A549 (cell line): ENCODE measurements around the gene DTNB. TPM values are rescaled to one million over a fixed set of nuclear protein-coding genes. Genes with fewer than 3 reads are reported as not detected.

Experiments
- ATAC-seq, 2 experiments: fragments of 200-7000 bp in 1 of 2; fragments of >200 bp in 1 of 2; cut with Nextera tagmentation in 1 of 2; cut with Tn5 transposase in 1 of 2; 3 replicates each; pipeline versions ENCODE4 v1.8.0 to v1.9.1; 2018 to 2020; ENCODE audit warnings: mild to moderate bottlenecking in 1 of 2, moderate library complexity in 1 of 2
- CTCF ChIA-PET: fragments of 300-600 bp; sonication (Branson Sonifier 250); formaldehyde crosslinking; extraction: SDS; loops from one replicate; lab custom pipeline; 2021; ENCODE audit warnings: antibody characterized with exemption, inconsistent platforms; lab: Yijun Ruan, JAX
- POLR2A ChIA-PET: fragments of 350-600 bp; formaldehyde crosslinking; extraction: SDS; loops from one replicate; lab custom pipeline; 2021; ENCODE audit warnings: antibody characterized with exemption, inconsistent platforms; lab: Yijun Ruan, JAX
- DNase-seq, 2 experiments: peaks; one replicate each; pipeline versions ENCODE4 v3.0.0 to v3.0.0-alpha.2; 2011 to 2016; ENCODE audit warnings: low read depth in 1 of 2, low spot score in 1 of 2
- FAIRE-seq: peaks from 2 replicates; lab custom pipeline; 2011; peaks lifted over from hg19 to GRCh38; lab: Jason Lieb, UNC
- H3K27ac ChIP-seq, 2 experiments: fragments of >200 bp; sonication (Bioruptor Twin); formaldehyde crosslinking; 3 replicates each; pipeline ENCODE4 v1.5.1; 2016 to 2017
- H3K4me1 ChIP-seq: fragments of >200 bp; sonication (Bioruptor Twin); formaldehyde crosslinking; 3 replicates; pipeline ENCODE4 v1.6.1; 2016
- H3K4me2 ChIP-seq: fragments of >200 bp; sonication (Bioruptor Twin); formaldehyde crosslinking; 3 replicates; pipeline ENCODE4 v1.6.1; 2016
- H3K4me3 ChIP-seq: fragments of >200 bp; sonication (Bioruptor Twin); formaldehyde crosslinking; 3 replicates; pipeline ENCODE4 v1.5.1; 2016
- H3K9me3 ChIP-seq: fragments of >200 bp; sonication (Bioruptor Twin); formaldehyde crosslinking; 3 replicates; pipeline ENCODE4 v1.6.1; 2016
- BCL3 ChIP-seq: fragments of >200 bp; sonication (Bioruptor Twin); formaldehyde crosslinking; IDR thresholded peaks from 3 replicates; pipeline ENCODE4 v1.6.1; 2016
- CBX8 ChIP-seq: fragments of 200-600 bp; sonication (generic); IDR thresholded peaks from 2 replicates; pipeline ENCODE4 v1.6.1; 2016
- EHF ChIP-seq: fragments of 250-450 bp; sonication (Bioruptor Pico); IDR thresholded peaks from 2 replicates; pipeline ENCODE4 v1.5.0; 2020; ENCODE audit warnings: mild to moderate bottlenecking
- FOSL2 ChIP-seq, 2 experiments: fragments of 450-650 bp in 1 of 2; fragments of >200 bp in 1 of 2; sonication (Bioruptor Twin) in 1 of 2; formaldehyde crosslinking; IDR thresholded peaks; 2 replicates each; pipeline versions ENCODE4 v1.5.0 to v1.6.1; 2016 to 2020; ENCODE audit warnings: mild to moderate bottlenecking in 1 of 2, moderate library complexity in 1 of 2
- HOXA7 ChIP-seq: fragments of 250-450 bp; sonication (Bioruptor Pico); IDR thresholded peaks from 2 replicates; pipeline ENCODE4 v1.5.0; 2020; ENCODE audit warnings: mild to moderate bottlenecking, moderate library complexity
- JUN ChIP-seq, 2 experiments: fragments of >200 bp; sonication (Bioruptor Twin); formaldehyde crosslinking; IDR thresholded peaks; 2 replicates in 1 of 2; 3 replicates in 1 of 2; pipeline ENCODE4 v1.6.1; 2016 to 2017
- PHF8 ChIP-seq: fragments of 200-600 bp; sonication (generic); IDR thresholded peaks from 2 replicates; pipeline ENCODE4 v1.6.1; 2016; ENCODE audit warnings: low read depth, mild to moderate bottlenecking, antibody characterized with exemption, moderate library complexity, borderline replicate concordance
- RAD21 ChIP-seq, 2 experiments: fragments of >200 bp in 1 of 2; sonication (Bioruptor Twin) in 1 of 2; formaldehyde crosslinking in 1 of 2; IDR thresholded peaks in 1 of 2; conservative IDR thresholded peaks in 1 of 2; 2 replicates in 1 of 2; 3 replicates in 1 of 2; pipeline ENCODE4 v1.6.1; 2012 to 2018; ENCODE audit warnings: inconsistent platforms in 1 of 2
- RARB ChIP-seq: fragments of 250-450 bp; sonication (Bioruptor Pico); IDR thresholded peaks from 2 replicates; pipeline ENCODE4 v1.8.0; 2021; ENCODE audit warnings: mild to moderate bottlenecking, moderate library complexity
- RCOR1 ChIP-seq: fragments of 150-350 bp; IDR thresholded peaks from 2 replicates; pipeline ENCODE4 v1.6.1; 2014; ENCODE audit warnings: antibody characterized with exemption, low read length, low read depth
- REST ChIP-seq: fragments of 200-600 bp; sonication (generic); IDR thresholded peaks from 2 replicates; pipeline ENCODE4 v1.6.1; 2016; ENCODE audit warnings: antibody characterized with exemption, mild to moderate bottlenecking, moderate library complexity
- RFX5 ChIP-seq: fragments of 450-650 bp; IDR thresholded peaks from 2 replicates; pipeline ENCODE4 v1.7.1; 2014; ENCODE audit warnings: antibody characterized with exemption, mild to moderate bottlenecking, moderate library complexity
- SMC3 ChIP-seq: fragments of >200 bp; sonication (Bioruptor Twin); formaldehyde crosslinking; IDR thresholded peaks from 3 replicates; pipeline ENCODE4 v1.6.1; 2018; ENCODE audit warnings: inconsistent platforms
- SREBF2 ChIP-seq: fragments of 450-650 bp; IDR thresholded peaks from 2 replicates; pipeline ENCODE4 v1.6.1; 2014; ENCODE audit warnings: mild to moderate bottlenecking, moderate library complexity
- TP53 ChIP-seq: fragments of 250-450 bp; sonication (Bioruptor Pico); IDR thresholded peaks from 2 replicates; pipeline ENCODE4 v1.5.0; 2021; ENCODE audit warnings: mild to moderate bottlenecking, moderate library complexity
- ZC3H11A ChIP-seq: fragments of 450-650 bp; IDR thresholded peaks from 2 replicates; pipeline ENCODE4 v1.6.1; 2014; ENCODE audit warnings: antibody characterized with exemption, mild to moderate bottlenecking
- ZFP36 ChIP-seq: fragments of 450-650 bp; IDR thresholded peaks from 2 replicates; pipeline ENCODE4 v1.6.1; 2014; ENCODE audit warnings: borderline replicate concordance; ENCODE audit not compliant: partially characterized antibody
- ZNF302 ChIP-seq: fragments of 250-450 bp; sonication (Bioruptor Pico); IDR thresholded peaks from 2 replicates; pipeline ENCODE4 v1.9.0; 2021; ENCODE audit warnings: inconsistent platforms, mild to moderate bottlenecking, moderate library complexity
- ZSCAN20 ChIP-seq: fragments of 250-450 bp; sonication (Bioruptor Pico); IDR thresholded peaks from 2 replicates; pipeline ENCODE4 v1.8.0; 2022; ENCODE audit warnings: mild to moderate bottlenecking, moderate library complexity
- WGBS: methylation state at CpG from one replicate; pipeline ENCODE4 v1.1.6; 2017; ENCODE audit errors: missing lambda C conversion rate; 5-methylcytosine and 5-hydroxymethylcytosine counted together
- polyA plus RNA-seq, 4 experiments: library from polyadenylated mRNA; depleted of rRNA in 3 of 4; stranded (reverse); fragments of >200 nt; fragmentation: RNase III in 1 of 4; extraction: RNeasy Plus Mini Kit Qiagen cat#74134 plus additional on column Dnase treatment in 1 of 4; gene quantifications; 2 replicates in 3 of 4; 3 replicates in 1 of 4; pipeline ENCODE4 v1.2.3, GENCODE V29; 2011 to 2017
- TF ChIP-seq, protein P1 (sequence below): fragments of 250-450 bp; sonication (Bioruptor Pico); IDR thresholded peaks from 2 replicates; pipeline ENCODE4 v1.5.0; 2020; ENCODE audit warnings: low read depth, mild to moderate bottlenecking, moderate library complexity
- TF ChIP-seq, protein P2 (sequence below): fragments of >200 bp; sonication (Bioruptor Twin); formaldehyde crosslinking; IDR thresholded peaks from 2 replicates; pipeline ENCODE4 v1.6.1; 2016

Gene DTNB
- polyA plus RNA-seq, 2 of the 4 experiments (the other 2 are of a cell fraction): 11.2 to 32.6 TPM

DNA sequence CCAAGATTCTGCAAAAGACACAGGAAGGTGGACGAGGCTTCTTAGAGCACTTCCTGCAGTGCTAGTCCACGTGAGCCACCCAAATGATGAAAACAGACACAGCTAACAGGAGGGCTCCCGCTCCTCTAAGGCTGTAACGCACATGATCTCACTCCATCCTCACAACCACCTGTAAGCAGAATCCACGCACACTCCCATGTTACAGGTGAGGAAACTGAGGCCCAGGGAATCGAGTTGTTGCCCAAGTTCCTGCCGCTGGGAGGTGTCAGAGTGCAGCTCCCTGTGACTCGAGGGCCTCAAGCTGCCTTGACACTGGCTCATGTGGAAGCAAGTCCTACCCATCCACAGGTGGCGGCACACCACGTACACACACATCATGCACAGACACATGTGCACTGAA lies 336.1 kb downstream of the DTNB start (continued):
- no peak for TF ChIP-seq BCL3
- no peak for TF ChIP-seq RCOR1
- no peak for TF ChIP-seq ZFP36
- no peak for TF ChIP-seq ZNF302 (CRISPR knock-in tag)
- no peak for TF ChIP-seq EHF (CRISPR knock-in tag)

- DNase-seq (no peak), ATAC-seq (no peak), FAIRE-seq (no peak)
- no peak for TF ChIP-seq PHF8
- TF ChIP-seq REST: no peak
- TF ChIP-seq RFX5: no peak
- no peak for TF ChIP-seq ZSCAN20 (CRISPR knock-in tag)
- no peak for TF ChIP-seq SMC3
- TF ChIP-seq TP53 (CRISPR knock-in tag): no peak
- no peak for TF ChIP-seq RARB (CRISPR knock-in tag)
- no peak for TF ChIP-seq RAD21 (conservative IDR thresholded peaks at IDR 0.05 in 1 of 2, IDR thresholded peaks at IDR 0.05 in 1 of 2)
- TF ChIP-seq RCOR1: no peak
- TF ChIP-seq, protein P1, sequence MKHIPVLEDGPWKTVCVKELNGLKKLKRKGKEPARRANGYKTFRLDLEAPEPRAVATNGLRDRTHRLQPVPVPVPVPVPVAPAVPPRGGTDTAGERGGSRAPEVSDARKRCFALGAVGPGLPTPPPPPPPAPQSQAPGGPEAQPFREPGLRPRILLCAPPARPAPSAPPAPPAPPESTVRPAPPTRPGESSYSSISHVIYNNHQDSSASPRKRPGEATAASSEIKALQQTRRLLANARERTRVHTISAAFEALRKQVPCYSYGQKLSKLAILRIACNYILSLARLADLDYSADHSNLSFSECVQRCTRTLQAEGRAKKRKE (CRISPR knock-in tag): no peak
- TF ChIP-seq, protein P2, sequence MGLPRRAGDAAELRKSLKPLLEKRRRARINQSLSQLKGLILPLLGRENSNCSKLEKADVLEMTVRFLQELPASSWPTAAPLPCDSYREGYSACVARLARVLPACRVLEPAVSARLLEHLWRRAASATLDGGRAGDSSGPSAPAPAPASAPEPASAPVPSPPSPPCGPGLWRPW: no peak
- TF ChIP-seq FOSL2 (IDR thresholded peaks at IDR 0.05): no peak
- TF ChIP-seq FOSL2 (CRISPR knock-in tag; IDR thresholded peaks at IDR 0.05): no peak
- TF ChIP-seq CBX8: no peak
- TF ChIP-seq JUN (IDR thresholded peaks at IDR 0.05): no peak
- TF ChIP-seq EHF (CRISPR knock-in tag): no peak
- no peak for TF ChIP-seq SREBF2
- TF ChIP-seq HOXA7 (CRISPR knock-in tag): no peak
- no peak for TF ChIP-seq ZC3H11A
- Histone ChIP-seq H3K27ac (no peak overlapping the region), H3K4me1 (peaks cover 4% of the 10 kb centered on the region; the same call in 2 of the 3 replicates), H3K4me3 (no peak overlapping the region), H3K4me2 (no peak overlapping the region), H3K9me3 (no peaks in the 10 kb centered on the region)
- POLR2A ChIA-PET: no interaction called here
- CTCF ChIA-PET: interaction anchor here (1.1 to 1.9 kb wide), 2 partner anchors 9 to 28 kb away, joined by 3 to 4 read pairs; no protein-coding TSS in a partner anchor
- WGBS: 95% methylated on average over 10 of the region's 10 CpGs
These were observed 337.0 kb downstream of the DTNB start for GRCh38 chr2:25336383-25336841.
